A673 (cell line): ENCODE measurements around the gene PEX3. TPM values are rescaled to one million over a fixed set of nuclear protein-coding genes. Genes with fewer than 3 reads are reported as not detected.

ENCODE experiments used
- BruUV-seq: library from RNA; stranded (reverse); fragments of 400-500 nt; replicated peaks from 2 replicates; lab custom pipeline; 2021; lab: Mats Ljungman, UMichigan
- CTCF ChIA-PET: fragments of 300-600 bp; sonication (Branson Sonifier 250); formaldehyde crosslinking; loops from one replicate; lab custom pipeline; 2022; ENCODE audit warnings: antibody characterized with exemption; lab: Charles Lee
- POLR2A ChIA-PET: fragments of 300-600 bp; sonication (Branson Sonifier 250); formaldehyde crosslinking; loops from one replicate; lab custom pipeline; 2022; ENCODE audit warnings: antibody characterized with exemption; ENCODE audit not compliant: low non-redundant PET; lab: Charles Lee
- DNase-seq: peaks from one replicate; pipeline ENCODE4 v3.0.0-alpha.2; 2015; ENCODE audit warnings: low spot score
- H3K27ac ChIP-seq: fragments of 200-600 bp; sonication (generic); 2 replicates; pipeline ENCODE4 v1.5.1; 2016; ENCODE audit warnings: mixed run types, low read depth, mild to moderate bottlenecking, mixed read lengths, antibody characterized with exemption, low read length; ENCODE audit not compliant: poor library complexity, severe bottlenecking
- H3K27me3 ChIP-seq: fragments of 200-600 bp; sonication (generic); replicated peaks from 2 replicates; pipeline ENCODE4 v1.6.1; 2017; ENCODE audit warnings: mixed run types, low read depth, mild to moderate bottlenecking, mixed read lengths, antibody characterized with exemption, low read length; ENCODE audit not compliant: insufficient read depth, poor library complexity
- H3K36me3 ChIP-seq: fragments of 200-600 bp; sonication (generic); 2 replicates; pipeline ENCODE4 v1.6.1; 2016; ENCODE audit warnings: mixed run types, mild to moderate bottlenecking, mixed read lengths, antibody characterized with exemption, low read length; ENCODE audit not compliant: insufficient read depth, poor library complexity, severe bottlenecking
- H3K4me1 ChIP-seq: fragments of 200-600 bp; sonication (generic); 2 replicates; pipeline ENCODE4 v1.6.1; 2017; ENCODE audit warnings: mixed run types, mild to moderate bottlenecking, mixed read lengths, antibody characterized with exemption, low read length; ENCODE audit not compliant: insufficient read depth, poor library complexity, severe bottlenecking
- H3K4me3 ChIP-seq: fragments of 200-600 bp; sonication (generic); 2 replicates; pipeline ENCODE4 v1.5.1; 2016; ENCODE audit warnings: low read depth, mixed run types, mild to moderate bottlenecking, mixed read lengths, low read length; ENCODE audit not compliant: poor library complexity, severe bottlenecking
- H3K9me3 ChIP-seq: fragments of 200-600 bp; sonication (generic); 2 replicates; pipeline ENCODE4 v1.6.1; 2016; ENCODE audit warnings: mixed run types, low read depth, mild to moderate bottlenecking, mixed read lengths, antibody characterized with exemption, low read length; ENCODE audit not compliant: poor library complexity, severe bottlenecking
- CTCF ChIP-seq: fragments of 300-800, 200-600 bp; sonication (generic); conservative IDR thresholded peaks from 2 replicates; pipeline ENCODE4 v1.5.1; 2017; ENCODE audit warnings: low read depth, mild to moderate bottlenecking, antibody characterized with exemption, low read length, moderate library complexity, mixed read lengths
- EZH2 ChIP-seq: fragments of 200-600 bp; sonication (generic); IDR thresholded peaks from 2 replicates; pipeline ENCODE4 v1.6.1; 2017; ENCODE audit warnings: borderline replicate concordance, low read depth, mild to moderate bottlenecking, mixed read lengths, antibody characterized with exemption, low read length; ENCODE audit not compliant: poor library complexity, severe bottlenecking
- intact Hi-C: fragments of 100-400 bp; cut with micrococcal nuclease; formaldehyde crosslinking; loops from one replicate; pipeline ENCODE4 v1.10.0; 2022; ENCODE audit not compliant: unreplicated experiment
- total RNA-seq: library from RNA; stranded (reverse); gene quantifications from 2 replicates; pipeline ENCODE4 v1.2.3, GENCODE V29; 2021

Gene PEX3
- total RNA-seq, 1 experiment from 2014 or later, result 19.0 TPM

GRCh38 chr6:143515766-143516355, 65.3 kb downstream of the PEX3 start:
- Histone ChIP-seq H3K4me3 (no peak overlapping the region), H3K36me3 (no peaks in the 10 kb centered on the region), H3K9me3 (no peaks in the 10 kb centered on the region), H3K27me3 (no peaks in the 10 kb centered on the region), H3K4me1 (peaks cover 2% of the 10 kb centered on the region), H3K27ac (no peak overlapping the region)
- no peak for DNase-seq
- BruUV-seq, result no TSS peak
- intact Hi-C loops, result no loop called here
- CTCF ChIA-PET, result no interaction called here
- POLR2A ChIA-PET, result no interaction called here
- TF ChIP-seq EZH2, result no peak

- CTCF ChIA-PET, result no interaction called here
- Histone ChIP-seq H3K36me3 (no peaks in the 10 kb centered on the region), H3K27me3 (no peaks in the 10 kb centered on the region), H3K9me3 (no peaks in the 10 kb centered on the region), H3K4me3 (no peak overlapping the region), H3K27ac (no peak overlapping the region), H3K4me1 (no peaks in the 10 kb centered on the region)
- DNase-seq, result no peak
- no peak for TF ChIP-seq CTCF
- no peak for TF ChIP-seq EZH2
- intact Hi-C loops, result no loop called here
- POLR2A ChIA-PET, result no interaction called here
- BruUV-seq, result no TSS peak
These were observed 66.3 kb downstream of the PEX3 start for GRCh38 chr6:143516690-143517446.

- no peaks in the 10 kb centered on the region for H3K9me3 ChIP-seq
- POLR2A ChIA-PET, result no interaction called here
- no peak for DNase-seq
- H3K4me1 ChIP-seq, result no peaks in the 10 kb centered on the region
- no peak overlapping the region for H3K4me3 ChIP-seq
- BruUV-seq, result no TSS peak
- TF ChIP-seq EZH2, result no peak
- no peak for TF ChIP-seq CTCF
- intact Hi-C loops, result no loop called here
- H3K27ac ChIP-seq, result no peak overlapping the region
- no peaks in the 10 kb centered on the region for H3K27me3 ChIP-seq
- CTCF ChIA-PET, result no interaction called here
- no peaks in the 10 kb centered on the region for H3K36me3 ChIP-seq
These were observed 66.8 kb downstream of the PEX3 start for GRCh38 chr6:143517447-143517773.
